T-helper 2 cell treated with Interferon-gamma antibody and Interleukin-4, amounts not matched to agents 5 μg/mL and 100 μg/mL, for 36 hours (primary cell): ENCODE results near the gene CARNS1.
"Not testable (repeated sequence)": the region's sequence is repeated elsewhere in the genome, so short reads cannot be mapped to it uniquely, and the experiment has no call there.

Source experiments
- DNase-seq: peaks from one replicate; pipeline ENCODE4 v3.0.0; 2021; ENCODE audit warnings: low spot score
- H3K27ac Mint-ChIP-seq: one replicate; pipeline ENCODE4 v1.8.0; 2021; ENCODE audit warnings: mild to moderate bottlenecking, mixed read lengths
- H3K27me3 Mint-ChIP-seq: one replicate; pipeline ENCODE4 v1.8.0; 2021; ENCODE audit warnings: low read depth, mixed read lengths
- H3K36me3 Mint-ChIP-seq: one replicate; pipeline ENCODE4 v1.8.0; 2021; ENCODE audit warnings: low read depth, mixed read lengths
- H3K4me1 Mint-ChIP-seq: one replicate; pipeline ENCODE4 v1.8.0; 2021; ENCODE audit warnings: low read depth, mixed read lengths
- H3K4me3 Mint-ChIP-seq: one replicate; pipeline ENCODE4 v1.8.0; 2022; ENCODE audit warnings: mild to moderate bottlenecking, moderate library complexity, mixed read lengths
- H3K9me3 Mint-ChIP-seq: one replicate; pipeline ENCODE4 v1.8.0; 2021; ENCODE audit warnings: mixed read lengths

The CARNS1 gene

DNA sequence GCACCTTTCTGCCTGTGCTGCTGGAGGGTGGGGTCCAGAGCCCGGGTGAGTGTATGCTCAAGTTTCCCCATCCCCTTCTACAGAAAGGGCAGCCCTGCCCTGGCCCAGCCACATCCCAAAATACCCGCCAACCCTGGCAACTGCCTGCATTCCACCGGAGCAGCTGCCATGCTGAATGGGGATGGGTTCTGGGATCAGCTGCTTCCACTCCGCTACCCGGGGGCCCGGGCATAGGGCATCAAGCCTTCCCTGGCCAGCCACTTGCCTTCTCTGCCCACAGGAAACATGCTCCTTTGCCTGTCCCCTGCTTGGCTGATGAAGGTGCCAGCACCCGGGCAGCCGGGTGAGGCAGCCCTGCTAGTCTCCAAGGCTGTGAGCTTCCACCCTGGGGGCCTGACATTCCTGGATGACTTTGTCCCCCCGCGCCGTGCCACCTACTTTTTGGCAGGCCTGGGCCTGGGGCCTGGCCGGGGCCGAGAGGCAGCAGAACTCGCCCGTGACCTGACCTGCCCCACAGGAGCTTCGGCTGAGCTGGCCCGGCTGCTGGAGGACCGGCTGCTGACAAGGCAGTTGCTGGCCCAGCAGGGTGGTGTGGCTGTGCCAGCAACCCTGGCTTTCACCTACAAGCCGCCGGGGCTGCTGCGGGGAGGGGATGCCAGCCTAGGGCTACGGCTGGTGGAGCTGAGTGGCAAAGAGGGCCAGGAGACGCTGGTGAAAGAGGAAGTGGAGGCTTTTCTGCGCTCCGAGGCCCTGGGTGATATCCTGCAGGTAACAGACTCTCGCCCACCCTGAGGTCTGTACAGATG is 3.2 kb downstream of the CARNS1 start:
- Mint-ChIP-seq H3K36me3 (no peaks in the 10 kb centered on the region), H3K4me3 (no peak overlapping the region), H3K27ac (no peak overlapping the region), H3K9me3 (no peaks in the 10 kb centered on the region), H3K4me1 (peaks cover 32% of the 10 kb centered on the region), H3K27me3 (peaks cover 10% of the 10 kb centered on the region)
- no peak for DNase-seq

DNA sequence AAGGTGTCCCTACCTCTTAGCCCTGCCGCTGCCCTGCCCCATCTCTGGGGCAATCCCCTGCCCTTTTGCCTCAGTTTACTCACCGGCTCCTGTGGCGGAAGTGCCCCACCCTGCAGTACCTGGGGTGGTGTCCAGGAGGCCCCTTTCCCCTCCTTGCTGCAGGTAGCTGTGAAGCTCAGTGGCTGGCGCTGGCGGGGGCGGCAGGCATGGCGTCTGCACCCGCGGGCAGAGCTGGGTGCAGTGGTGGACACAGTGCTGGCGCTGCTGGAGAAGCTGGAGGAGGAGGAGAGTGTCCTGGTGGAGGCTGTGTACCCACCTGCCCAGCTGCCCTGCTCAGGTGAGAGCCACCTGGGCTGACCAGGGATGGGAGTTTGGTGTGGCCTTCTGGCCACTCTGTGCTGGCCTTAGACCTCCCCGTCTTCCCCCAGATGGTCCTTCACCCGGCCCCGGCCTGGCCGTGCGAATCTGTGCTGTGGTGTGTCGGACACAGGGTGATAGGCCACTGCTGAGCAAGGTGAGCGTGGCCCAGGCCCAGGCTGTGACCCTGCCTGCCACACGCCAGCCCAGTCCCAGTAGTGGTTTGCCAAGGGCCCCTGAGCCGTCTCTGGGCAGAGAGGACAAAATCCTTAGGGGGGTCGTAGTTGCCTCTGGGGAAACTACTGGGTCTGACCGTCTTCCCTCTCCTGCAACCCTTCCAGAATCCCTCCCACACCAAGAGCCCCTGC is 4.0 kb downstream of the CARNS1 start:
- DNase-seq, result no peak
- H3K27ac Mint-ChIP-seq, result peak overlapping the region; percentile 70
- H3K4me3 Mint-ChIP-seq, result peak overlapping the region; percentile 74
- H3K36me3 Mint-ChIP-seq, result no peaks in the 10 kb centered on the region
- peaks cover 32% of the 10 kb centered on the region for H3K4me1 Mint-ChIP-seq
- H3K9me3 Mint-ChIP-seq, result no peaks in the 10 kb centered on the region
- H3K27me3 Mint-ChIP-seq, result peaks cover 10% of the 10 kb centered on the region

DNA sequence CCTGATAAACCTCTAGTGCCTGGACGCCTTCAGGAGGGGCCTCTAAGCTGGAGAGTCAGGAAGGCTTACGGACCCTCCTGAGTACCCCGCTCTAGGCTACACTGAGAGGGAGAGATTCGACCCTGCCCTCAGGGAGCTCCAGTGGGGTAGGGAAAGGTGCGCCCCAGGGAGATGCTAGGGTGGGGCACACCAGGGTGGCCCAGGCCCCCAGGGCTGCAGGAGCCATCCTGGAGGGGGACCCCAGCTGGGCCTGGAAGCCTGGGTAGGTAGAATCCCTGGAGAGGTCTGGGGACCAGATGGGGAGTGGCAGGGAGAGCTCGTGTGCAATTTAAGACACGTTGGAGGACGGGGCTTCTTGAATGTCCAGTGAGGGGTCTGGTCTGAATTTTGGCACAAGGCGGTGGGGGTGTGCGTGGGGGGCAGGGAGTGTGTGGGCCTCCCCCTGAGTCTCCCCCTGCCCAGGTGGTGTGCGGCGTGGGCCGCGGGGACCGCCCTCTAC is 4.7 kb downstream of the CARNS1 start:
- peak overlapping the region; percentile 70 for H3K27ac Mint-ChIP-seq
- H3K27me3 Mint-ChIP-seq, result peaks cover 10% of the 10 kb centered on the region
- peak overlapping the region; percentile 74 for H3K4me3 Mint-ChIP-seq
- H3K36me3 Mint-ChIP-seq, result no peaks in the 10 kb centered on the region
- no peak for DNase-seq
- H3K9me3 Mint-ChIP-seq, result no peaks in the 10 kb centered on the region
- peaks cover 38% of the 10 kb centered on the region for H3K4me1 Mint-ChIP-seq

DNA sequence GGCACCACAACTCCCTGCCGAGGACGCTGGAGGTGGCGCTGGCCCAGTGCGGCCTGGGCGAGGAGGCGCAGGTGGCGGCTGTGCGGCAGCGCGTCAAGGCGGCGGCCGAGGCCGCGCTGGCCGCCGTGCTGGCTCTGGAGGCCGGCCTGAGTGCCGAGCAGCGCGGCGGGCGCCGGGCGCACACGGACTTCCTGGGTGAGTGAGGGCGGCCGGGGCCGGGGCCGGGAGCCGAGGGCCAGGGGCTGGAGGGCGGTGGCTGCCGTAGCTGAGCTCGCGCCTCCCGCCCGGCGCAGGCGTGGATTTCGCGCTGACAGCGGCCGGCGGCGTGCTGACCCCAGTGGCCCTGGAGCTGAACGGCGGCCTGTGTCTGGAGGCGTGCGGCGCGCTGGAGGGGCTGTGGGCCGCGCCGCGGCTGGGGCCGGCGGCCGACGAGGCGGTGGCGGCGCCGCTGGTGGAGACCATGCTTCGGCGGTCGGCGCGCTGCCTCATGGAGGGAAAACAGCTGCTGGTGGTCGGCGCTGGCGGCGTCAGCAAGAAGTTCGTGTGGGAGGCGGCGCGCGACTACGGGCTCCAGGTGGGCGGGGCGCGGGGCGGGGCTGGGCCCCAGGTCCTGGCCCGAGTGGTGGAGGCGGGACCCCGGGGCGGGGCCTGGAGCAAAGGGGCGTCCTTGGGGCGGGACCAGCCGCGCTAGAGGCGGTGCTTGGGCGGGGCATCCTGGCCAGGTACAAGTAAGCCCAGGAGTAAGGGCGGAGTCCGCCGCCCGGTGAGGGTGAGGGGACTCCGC is 5.4 kb downstream of the CARNS1 start:
- peak overlapping the region; percentile 70 for H3K4me3 Mint-ChIP-seq
- peaks cover 10% of the 10 kb centered on the region for H3K27me3 Mint-ChIP-seq
- no peaks in the 10 kb centered on the region for H3K9me3 Mint-ChIP-seq
- H3K27ac Mint-ChIP-seq, result no peak overlapping the region
- no peaks in the 10 kb centered on the region for H3K36me3 Mint-ChIP-seq
- H3K4me1 Mint-ChIP-seq, result peaks cover 38% of the 10 kb centered on the region
- DNase-seq, result peak; percentile 93

DNA sequence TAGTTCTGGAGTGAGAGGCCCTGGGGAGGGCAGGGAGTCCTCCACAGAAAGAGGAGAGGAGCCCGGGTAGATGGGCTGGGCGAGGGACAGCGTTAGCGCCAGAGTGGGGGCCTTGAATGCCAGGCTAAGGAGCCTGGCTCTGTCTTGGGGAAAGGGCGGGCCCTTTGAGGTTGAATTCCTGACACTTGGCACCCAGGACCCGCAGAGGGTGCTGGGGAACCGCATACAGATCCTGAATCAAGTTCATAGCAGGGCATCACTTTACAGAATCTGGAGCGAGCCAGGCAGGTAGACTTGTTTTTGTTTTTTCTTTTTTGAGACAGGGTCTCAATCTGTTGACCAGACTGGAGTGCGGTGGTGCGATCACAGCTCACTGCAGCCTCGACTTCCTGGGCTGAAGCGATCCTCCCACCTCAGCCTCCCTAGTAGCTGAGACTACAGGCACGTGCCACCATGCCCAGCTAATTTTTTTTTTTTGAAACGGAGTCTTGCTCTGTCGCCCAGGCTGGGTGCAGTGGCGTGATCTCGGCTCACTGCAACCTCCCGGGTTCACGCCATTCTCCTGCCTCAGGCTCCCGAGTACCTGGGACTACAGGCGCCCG is 6.1 kb downstream of the CARNS1 start:
- Mint-ChIP-seq H3K27me3 (peaks cover 3% of the 10 kb centered on the region), H3K4me1 (peaks cover 33% of the 10 kb centered on the region), H3K4me3 (peak overlapping the region; percentile 70), H3K9me3 (no peaks in the 10 kb centered on the region), H3K36me3 (no peaks in the 10 kb centered on the region), H3K27ac (no peak overlapping the region)
- no peak for DNase-seq

DNA sequence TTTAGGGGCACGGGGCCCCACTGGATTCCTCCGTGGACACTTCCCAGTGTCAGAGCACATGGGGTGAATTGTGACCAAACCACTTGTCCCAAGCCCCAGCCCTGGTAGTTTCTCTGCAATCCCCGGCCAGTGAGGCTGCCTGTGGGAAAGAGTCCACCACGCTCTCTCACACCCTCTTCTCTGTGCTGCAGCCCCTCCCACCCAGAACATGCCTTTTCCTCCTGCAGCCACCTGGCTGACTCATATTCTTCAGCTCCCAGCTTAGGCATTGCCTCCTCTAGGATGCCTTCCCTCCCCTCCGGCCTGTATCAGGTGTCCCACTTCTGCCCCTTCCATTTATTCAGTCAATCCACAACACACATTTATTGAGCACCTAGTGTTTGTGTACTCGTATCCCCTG is 7.4 kb downstream of the CARNS1 start:
- Mint-ChIP-seq H3K9me3 (no peaks in the 10 kb centered on the region), H3K27me3 (no peaks in the 10 kb centered on the region), H3K4me3 (no peak overlapping the region), H3K4me1 (peaks cover 33% of the 10 kb centered on the region), H3K36me3 (no peaks in the 10 kb centered on the region), H3K27ac (peak overlapping the region; percentile 26)
- no peak for DNase-seq

DNA sequence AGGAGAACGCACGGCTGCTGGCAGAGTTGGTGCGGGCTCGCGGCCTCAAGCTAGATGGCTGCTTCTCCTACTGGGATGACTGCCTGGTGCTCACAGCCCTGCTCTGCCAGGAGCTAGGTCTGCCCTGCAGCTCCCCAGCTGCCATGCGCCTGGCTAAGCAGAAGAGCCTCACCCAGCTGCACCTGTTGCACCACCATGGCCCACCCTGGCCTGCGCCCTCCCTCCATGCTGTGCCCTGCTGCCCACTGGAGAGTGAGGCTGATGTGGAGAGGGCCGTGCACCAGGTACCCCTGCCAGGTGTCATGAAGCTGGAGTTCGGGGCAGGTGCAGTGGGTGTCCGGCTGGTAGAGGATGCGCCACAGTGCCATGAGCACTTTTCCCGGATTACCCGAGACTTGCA is 8.0 kb downstream of the CARNS1 start:
- DNase-seq, result no peak
- H3K27me3 Mint-ChIP-seq, result no peaks in the 10 kb centered on the region
- H3K4me1 Mint-ChIP-seq, result peaks cover 32% of the 10 kb centered on the region
- H3K9me3 Mint-ChIP-seq, result no peaks in the 10 kb centered on the region
- no peak overlapping the region for H3K27ac Mint-ChIP-seq
- no peak overlapping the region for H3K4me3 Mint-ChIP-seq
- no peaks in the 10 kb centered on the region for H3K36me3 Mint-ChIP-seq

DNA sequence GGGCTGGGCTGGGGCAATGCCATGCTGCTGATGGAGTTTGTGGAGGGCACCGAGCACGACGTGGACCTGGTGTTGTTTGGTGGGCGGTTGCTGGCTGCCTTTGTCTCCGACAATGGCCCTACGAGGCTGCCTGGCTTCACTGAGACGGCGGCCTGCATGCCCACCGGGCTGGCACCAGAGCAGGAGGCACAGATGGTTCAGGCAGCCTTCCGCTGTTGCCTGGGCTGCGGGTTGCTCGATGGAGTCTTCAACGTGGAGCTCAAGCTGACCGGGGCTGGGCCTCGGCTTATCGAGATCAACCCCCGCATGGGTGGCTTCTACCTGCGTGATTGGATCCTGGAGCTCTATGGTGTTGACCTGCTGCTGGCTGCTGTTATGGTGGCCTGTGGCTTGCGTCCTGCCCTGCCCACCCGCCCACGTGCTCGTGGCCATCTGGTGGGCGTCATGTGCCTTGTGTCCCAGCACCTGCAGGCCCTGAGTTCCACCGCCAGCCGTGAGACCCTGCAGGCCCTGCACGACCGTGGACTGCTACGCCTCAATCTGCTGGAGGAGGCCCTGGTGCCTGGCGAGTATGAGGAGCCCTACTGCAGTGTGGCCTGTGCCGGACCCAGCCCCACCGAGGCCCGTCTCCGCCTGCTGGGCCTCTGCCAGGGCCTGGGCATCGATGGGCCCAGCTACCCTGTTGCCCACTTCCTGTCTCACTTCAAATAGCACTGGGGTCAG is 8.6 kb downstream of the CARNS1 start:
- Mint-ChIP-seq H3K36me3 (peaks cover 2% of the 10 kb centered on the region), H3K4me1 (peaks cover 33% of the 10 kb centered on the region), H3K27ac (peak overlapping the region; percentile 11), H3K27me3 (no peaks in the 10 kb centered on the region), H3K4me3 (no peak overlapping the region), H3K9me3 (no peaks in the 10 kb centered on the region)
- no peak for DNase-seq

DNA sequence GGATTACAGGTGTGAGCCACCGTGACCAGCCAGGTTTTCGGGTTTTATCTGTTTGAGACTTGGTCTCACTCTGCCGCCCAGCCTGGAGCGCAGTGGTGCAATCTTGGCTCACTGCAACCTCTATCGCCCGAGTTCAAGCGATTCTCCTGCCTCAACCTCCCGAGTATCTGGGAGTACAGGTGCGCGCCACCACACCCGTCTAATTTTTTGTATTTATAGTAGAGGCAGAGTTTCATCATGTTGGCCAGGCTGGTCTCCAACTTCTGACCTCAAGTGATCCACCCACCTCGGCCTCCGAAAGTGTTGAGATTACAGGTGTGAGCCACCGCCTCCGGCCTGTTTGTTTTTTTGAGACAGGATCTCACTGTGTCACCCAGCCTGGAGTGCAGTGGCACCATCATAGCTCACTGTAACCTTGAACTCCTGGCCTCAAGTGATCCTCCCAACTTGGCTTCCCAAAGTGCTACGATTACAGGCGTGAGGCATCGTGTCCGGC is 11.9 kb downstream of the CARNS1 start:
- not testable (repeated sequence) for H3K27me3 Mint-ChIP-seq, DNase-seq, H3K9me3 Mint-ChIP-seq
- H3K27ac Mint-ChIP-seq, result peak overlapping the region; percentile 97
- peaks cover 35% of the 10 kb centered on the region for H3K4me1 Mint-ChIP-seq
- peaks cover 14% of the 10 kb centered on the region for H3K36me3 Mint-ChIP-seq
- H3K4me3 Mint-ChIP-seq, result peak overlapping the region; percentile 97

DNA sequence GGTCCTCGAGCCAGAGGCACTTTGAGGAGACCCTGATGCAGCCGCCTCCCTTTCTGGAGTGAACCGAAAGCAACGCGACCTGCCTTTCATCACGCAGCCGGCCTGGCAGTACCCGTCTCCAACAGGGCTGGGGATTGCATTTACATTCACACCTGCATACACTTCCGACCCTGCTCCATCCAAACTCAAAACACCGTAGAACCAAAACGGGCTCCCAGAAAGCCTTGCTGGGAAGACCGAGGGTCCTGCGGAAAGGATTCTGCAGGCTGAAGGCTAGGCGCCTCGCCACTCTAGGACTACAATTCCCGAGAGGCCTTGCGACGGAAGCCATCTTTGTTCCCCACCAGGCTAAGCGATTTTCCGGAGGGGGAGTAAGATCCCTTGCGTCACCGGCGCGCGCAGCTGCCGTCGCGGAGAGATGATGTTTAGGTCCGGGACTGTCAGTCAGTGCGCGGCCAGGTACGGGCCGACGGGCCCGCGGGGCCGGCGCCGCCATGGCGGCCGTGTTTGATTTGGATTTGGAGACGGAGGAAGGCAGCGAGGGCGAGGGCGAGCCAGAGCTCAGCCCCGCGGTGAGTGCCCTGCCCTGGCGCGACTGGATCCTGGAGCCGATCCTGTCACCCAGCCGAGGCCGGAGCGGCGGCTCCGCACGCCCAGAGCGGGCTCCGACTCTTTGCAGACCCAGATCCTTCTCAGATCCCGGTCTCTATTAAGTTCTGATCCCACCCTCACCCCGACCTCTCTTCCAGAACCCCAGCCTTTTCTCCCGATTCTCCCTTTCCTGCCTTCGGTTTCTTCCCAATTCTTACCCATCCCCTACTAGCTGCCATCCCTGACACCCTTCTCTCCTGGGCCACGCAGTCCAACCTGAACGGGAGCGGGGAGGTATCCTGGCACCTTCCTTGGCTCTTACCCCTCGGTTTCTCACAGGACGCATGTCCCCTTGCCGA is 12.8 kb downstream of the CARNS1 start, which contains the start of gene RPS6KB2:
TSS of gene RPS6KB2 (plus strand) at position 443 of the 950 bp plus-strand sequence. CDS start at position 495, 52 bp downstream.
- no peaks in the 10 kb centered on the region for H3K9me3 Mint-ChIP-seq
- H3K4me3 Mint-ChIP-seq, result peak within 1 kb of the TSS; percentile 97
- peaks cover 31% of the 10 kb centered on the region for H3K4me1 Mint-ChIP-seq
- H3K27ac Mint-ChIP-seq, result peak within 1 kb of the TSS; percentile 97
- DNase-seq, result peak; percentile 99
- H3K36me3 Mint-ChIP-seq, result peaks cover 16% of the 10 kb centered on the region
- H3K27me3 Mint-ChIP-seq, result no peaks in the 10 kb centered on the region

DNA sequence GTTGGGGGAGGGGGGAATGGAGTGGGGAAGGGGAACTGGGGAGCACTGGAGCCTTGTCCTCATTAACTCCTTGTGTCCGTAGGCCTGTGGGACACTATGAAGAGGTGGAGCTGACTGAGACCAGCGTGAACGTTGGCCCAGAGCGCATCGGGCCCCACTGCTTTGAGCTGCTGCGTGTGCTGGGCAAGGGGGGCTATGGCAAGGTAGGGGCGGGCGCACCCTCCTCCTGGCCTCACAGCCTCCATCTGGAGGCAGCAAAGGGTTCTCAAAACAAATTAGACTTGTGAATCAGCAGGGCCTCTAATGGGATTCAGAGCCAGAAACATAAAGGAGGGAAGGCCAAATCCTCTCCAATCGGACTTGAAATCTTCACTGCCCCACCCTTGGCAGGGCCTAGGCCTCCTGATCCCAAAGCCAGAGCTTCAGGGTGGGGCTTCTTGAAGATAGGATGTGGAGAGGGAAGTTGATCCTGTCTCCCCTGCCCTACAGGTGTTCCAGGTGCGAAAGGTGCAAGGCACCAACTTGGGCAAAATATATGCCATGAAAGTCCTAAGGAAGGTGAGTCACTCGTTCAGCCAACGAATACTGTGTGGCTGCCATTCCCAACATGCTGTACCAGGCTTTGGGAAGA is 13.7 kb downstream of the CARNS1 start:
- Mint-ChIP-seq H3K27me3 (no peaks in the 10 kb centered on the region), H3K36me3 (peaks cover 17% of the 10 kb centered on the region), H3K4me3 (peak overlapping the region; percentile 97), H3K9me3 (no peaks in the 10 kb centered on the region), H3K27ac (peak overlapping the region; percentile 97), H3K4me1 (peaks cover 34% of the 10 kb centered on the region)
- no peak for DNase-seq

DNA sequence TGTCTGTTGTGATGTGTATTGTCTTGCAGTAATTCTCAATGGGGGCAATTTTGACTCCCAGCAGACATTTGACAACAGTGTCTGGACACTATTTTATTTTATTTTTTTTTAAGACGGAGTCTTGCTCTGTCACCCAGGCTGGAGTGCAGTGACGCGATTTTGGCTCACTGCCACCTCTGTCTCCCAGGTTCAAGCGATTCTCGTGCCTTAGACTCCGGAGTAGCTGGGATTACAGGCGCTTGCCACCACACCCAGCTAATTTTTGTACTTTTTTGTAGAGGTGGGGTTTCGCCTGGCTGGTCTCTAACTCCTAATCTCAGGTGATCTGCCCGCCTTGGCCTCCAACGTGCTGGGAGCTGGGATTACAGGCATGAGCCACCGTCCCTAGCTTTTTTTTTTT is 14.2 kb downstream of the CARNS1 start:
- no peak for DNase-seq
- Mint-ChIP-seq H3K36me3 (peaks cover 19% of the 10 kb centered on the region), H3K4me3 (peak overlapping the region; percentile 97), H3K27ac (peak overlapping the region; percentile 41), H3K9me3 (no peaks in the 10 kb centered on the region), H3K4me1 (peaks cover 35% of the 10 kb centered on the region), H3K27me3 (no peaks in the 10 kb centered on the region)
